K562 (cell line): ENCODE data around the gene RPS8. TPM values are rescaled to one million over a fixed set of nuclear protein-coding genes. Genes with fewer than 3 reads are reported as not detected.

Source experiments
- ETV1 ChIP-seq: fragments of 450-650 bp; conservative IDR thresholded peaks from 2 replicates; pipeline ENCODE4 v1.6.1; 2016; ENCODE audit warnings: missing genetic modification characterization, control low read depth, low read depth, missing compliant biosample characterization
- HCFC1 ChIP-seq: IDR thresholded peaks from 2 replicates; pipeline ENCODE4 v1.6.1; 2012; ENCODE audit warnings: low read depth, low read length, improper control_type of control experiment
- HDAC1 ChIP-seq, 2 experiments: fragments of 450-650 bp; IDR thresholded peaks; 2 replicates each; pipeline ENCODE4 v1.6.1; 2016 to 2017; ENCODE audit warnings: inconsistent platforms in 1 of 2, mild to moderate bottlenecking in 1 of 2, moderate library complexity in 1 of 2
- HOXB6 ChIP-seq: fragments of 250-450 bp; sonication (Bioruptor Pico); IDR thresholded peaks from 2 replicates; pipeline ENCODE4 v1.5.1; 2022; ENCODE audit warnings: mild to moderate bottlenecking, borderline replicate concordance
- HSF4 ChIP-seq: fragments of 250-450 bp; sonication (Bioruptor Pico); IDR thresholded peaks from 2 replicates; pipeline ENCODE4 v2.1.2; 2022; ENCODE audit warnings: mild to moderate bottlenecking, moderate library complexity, borderline replicate concordance
- L3MBTL2 ChIP-seq: fragments of 450-650 bp; IDR thresholded peaks from 2 replicates; pipeline ENCODE4 v1.6.1; 2016; ENCODE audit warnings: mild to moderate bottlenecking, moderate library complexity
- NFRKB ChIP-seq: fragments of 450-650 bp; IDR thresholded peaks from 2 replicates; pipeline ENCODE4 v1.6.1; 2016; ENCODE audit warnings: low read depth
- PCBP1 ChIP-seq: fragments of 200-400 bp; formaldehyde crosslinking; IDR thresholded peaks from 2 replicates; pipeline ENCODE4 v1.6.1; 2018; ENCODE audit warnings: mild to moderate bottlenecking, low read depth, low read length; ENCODE audit not compliant: poor library complexity, severe bottlenecking
- POLR3G ChIP-seq: IDR thresholded peaks from 2 replicates; pipeline ENCODE4 v1.6.1; 2011; ENCODE audit not compliant: insufficient read length, insufficient replicate concordance; ENCODE audit errors: extremely low read depth
- RBM39 ChIP-seq: fragments of 200-400 bp; formaldehyde crosslinking; optimal IDR thresholded peaks from 2 replicates; pipeline ENCODE3; 2018; ENCODE audit warnings: low read depth, low read length
- RCOR1 ChIP-seq, 2 experiments: IDR thresholded peaks; 2 replicates each; pipeline ENCODE4 v1.6.1; 2012; ENCODE audit warnings: low read depth in 2 of 2, low read length in 2 of 2, borderline replicate concordance in 1 of 2, improper control_type of control experiment in 1 of 2
- RHOXF2B ChIP-seq: fragments of 250-450 bp; sonication (Bioruptor Pico); conservative IDR thresholded peaks from 2 replicates; pipeline ENCODE4 v1.5.1; 2021
- SRSF1 ChIP-seq: fragments of 200-400 bp; formaldehyde crosslinking; IDR thresholded peaks from 2 replicates; pipeline ENCODE4 v1.6.1; 2017; ENCODE audit warnings: mild to moderate bottlenecking, low read depth, low read length, moderate library complexity
- XRCC3 ChIP-seq: fragments of 450-650 bp; IDR thresholded peaks from 2 replicates; pipeline ENCODE4 v1.6.1; 2017; ENCODE audit warnings: mild to moderate bottlenecking, moderate library complexity
- ZNF830 ChIP-seq: fragments of 250-450 bp; sonication (Bioruptor Pico); IDR thresholded peaks from 2 replicates; pipeline ENCODE4 v1.5.0; 2021; ENCODE audit warnings: mild to moderate bottlenecking
- polyA plus RNA-seq, 8 experiments: library from polyadenylated mRNA; depleted of rRNA in 4 of 8; stranded (reverse) in 5 of 8; unstranded in 3 of 8; fragments of >200 nt; fragmentation: Nextera tagmentation in 2 of 8; fragmentation: Illumina TruSeq in 1 of 8; extraction: Ambion mirVana in 2 of 8; extraction: Trizol in 1 of 8; gene quantifications; 2 replicates each; pipeline versions ENCODE4 v1.2.1 to v1.2.3, GENCODE V29; 2011 to 2014; ENCODE audit warnings: inconsistent platforms in 1 of 8, missing spikeins in 1 of 8
- total RNA-seq, 7 experiments: library from RNA; depleted of rRNA in 6 of 7; stranded (reverse); fragments of >200 nt in 6 of 7; fragmentation: Illumina TruSeq in 2 of 7; extraction: Trizol in 2 of 7; gene quantifications; 2 replicates each; pipeline versions ENCODE4 v1.2.1 to v1.2.3, GENCODE V29; 2011 to 2021; ENCODE audit warnings: low replicate concordance in 1 of 7
- TF ChIP-seq, protein P1 (sequence below): sonication (generic); formaldehyde crosslinking; IDR thresholded peaks from 2 replicates; pipeline ENCODE4 v1.8.0; 2023; ENCODE audit warnings: mild to moderate bottlenecking, missing genetic modification reagents
- TF ChIP-seq, protein P2 (sequence below), 2 experiments: fragments of 450-650 bp in 1 of 2; sonication (generic) in 1 of 2; formaldehyde crosslinking; conservative IDR thresholded peaks; 2 replicates each; pipeline versions ENCODE4 v1.4.0 to v1.8.1; 2020 to 2022; ENCODE audit warnings: mild to moderate bottlenecking in 1 of 2, missing genetic modification reagents in 1 of 2
- TF ChIP-seq, protein P3 (sequence below), 2 experiments: fragments of 450-650 bp; IDR thresholded peaks; 2 replicates each; pipeline ENCODE4 v1.6.1; 2018; ENCODE audit warnings: mild to moderate bottlenecking in 2 of 2, low read depth in 1 of 2; ENCODE audit not compliant: partially characterized antibody in 2 of 2

RPS8 gene
- total and polyA plus RNA-seq, 9 of the 15 experiments (the other 6 are each of a cell fraction or from before 2014, with no cell fraction given) = 2,431 to 4,168 (median 3,109) TPM

DNA sequence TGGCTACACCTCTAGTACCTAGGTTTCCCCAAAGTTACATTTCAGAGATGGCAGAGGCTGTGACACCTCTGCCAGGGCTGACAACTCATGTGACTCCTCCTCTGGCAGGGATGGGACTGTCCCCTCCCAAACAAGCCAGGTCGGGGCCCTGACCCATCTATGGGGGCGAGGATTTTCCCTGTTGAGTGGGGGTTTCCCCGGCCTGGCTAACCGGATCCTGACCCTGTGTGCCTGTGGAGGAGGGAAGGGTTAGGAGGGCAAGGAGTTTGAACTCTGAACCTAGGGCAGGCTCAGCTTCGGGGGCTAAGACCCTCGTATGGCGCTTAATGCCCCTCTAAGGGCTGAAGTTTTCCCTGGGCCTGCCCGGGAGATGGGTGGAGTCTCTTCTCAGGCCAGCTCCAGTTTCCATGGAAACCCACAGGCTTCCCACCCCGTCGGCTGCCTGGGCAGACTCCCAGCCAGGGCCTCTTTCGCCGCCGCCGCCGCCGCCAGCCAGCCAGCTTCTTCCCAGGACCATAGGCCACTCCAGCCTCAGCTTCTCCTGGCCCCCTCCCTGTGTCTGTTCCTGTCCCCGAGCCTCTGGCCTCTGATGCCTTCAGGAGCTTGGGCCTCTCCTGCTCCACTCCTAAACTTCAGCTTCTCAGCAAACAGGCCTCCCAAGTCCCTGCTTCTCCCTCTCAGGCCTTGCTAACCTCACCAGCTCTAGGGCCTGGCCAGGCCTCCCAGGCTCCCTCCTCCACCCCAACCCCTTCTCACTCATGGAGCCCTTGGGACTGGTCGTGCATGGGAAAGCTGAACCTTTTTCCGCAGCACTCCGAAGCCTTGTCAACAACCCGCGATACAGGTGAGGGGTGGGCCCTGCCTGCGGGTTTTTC lies 33.0 kb downstream of the RPS8 start, which contains the start of gene BTBD19 (continued):
- TF ChIP-seq SRSF1 (no peak), NFRKB (peak; percentile 95), HCFC1 (no peak; the same call in 1 of the 2 replicates), HSF4 (CRISPR knock-in tag) (0 out of 2 replicates have a peak, but pooled peaks have one; percentile 34), XRCC3 (no peak), HOXB6 (no peak), RCOR1 (IDR thresholded peaks at IDR 0.05; ENCODE audit: borderline replicate concordance in 1 of 2, low read depth in 2 of 2, low read length in 2 of 2) (0 out of 4 replicates have a peak, but pooled peaks of 1 of the 2 experiments have one; percentile 1), ETV1 (0 out of 2 replicates have a peak, but pooled peaks have one; percentile 33), POLR3G (no peak), RHOXF2B (CRISPR knock-in tag) (no peak), ZNF830 (CRISPR knock-in tag) (peak; percentile 57; the same call in 1 of the 2 replicates), HDAC1 (IDR thresholded peaks at IDR 0.05) (peak in 1 of 2 experiments; percentile 26; a peak in 1 of 4 replicates), PCBP1 (no peak), L3MBTL2 (no peak), RBM39 (no peak)
- TF ChIP-seq, protein P1, sequence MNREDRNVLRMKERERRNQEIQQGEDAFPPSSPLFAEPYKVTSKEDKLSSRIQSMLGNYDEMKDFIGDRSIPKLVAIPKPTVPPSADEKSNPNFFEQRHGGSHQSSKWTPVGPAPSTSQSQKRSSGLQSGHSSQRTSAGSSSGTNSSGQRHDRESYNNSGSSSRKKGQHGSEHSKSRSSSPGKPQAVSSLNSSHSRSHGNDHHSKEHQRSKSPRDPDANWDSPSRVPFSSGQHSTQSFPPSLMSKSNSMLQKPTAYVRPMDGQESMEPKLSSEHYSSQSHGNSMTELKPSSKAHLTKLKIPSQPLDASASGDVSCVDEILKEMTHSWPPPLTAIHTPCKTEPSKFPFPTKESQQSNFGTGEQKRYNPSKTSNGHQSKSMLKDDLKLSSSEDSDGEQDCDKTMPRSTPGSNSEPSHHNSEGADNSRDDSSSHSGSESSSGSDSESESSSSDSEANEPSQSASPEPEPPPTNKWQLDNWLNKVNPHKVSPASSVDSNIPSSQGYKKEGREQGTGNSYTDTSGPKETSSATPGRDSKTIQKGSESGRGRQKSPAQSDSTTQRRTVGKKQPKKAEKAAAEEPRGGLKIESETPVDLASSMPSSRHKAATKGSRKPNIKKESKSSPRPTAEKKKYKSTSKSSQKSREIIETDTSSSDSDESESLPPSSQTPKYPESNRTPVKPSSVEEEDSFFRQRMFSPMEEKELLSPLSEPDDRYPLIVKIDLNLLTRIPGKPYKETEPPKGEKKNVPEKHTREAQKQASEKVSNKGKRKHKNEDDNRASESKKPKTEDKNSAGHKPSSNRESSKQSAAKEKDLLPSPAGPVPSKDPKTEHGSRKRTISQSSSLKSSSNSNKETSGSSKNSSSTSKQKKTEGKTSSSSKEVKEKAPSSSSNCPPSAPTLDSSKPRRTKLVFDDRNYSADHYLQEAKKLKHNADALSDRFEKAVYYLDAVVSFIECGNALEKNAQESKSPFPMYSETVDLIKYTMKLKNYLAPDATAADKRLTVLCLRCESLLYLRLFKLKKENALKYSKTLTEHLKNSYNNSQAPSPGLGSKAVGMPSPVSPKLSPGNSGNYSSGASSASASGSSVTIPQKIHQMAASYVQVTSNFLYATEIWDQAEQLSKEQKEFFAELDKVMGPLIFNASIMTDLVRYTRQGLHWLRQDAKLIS (CRISPR knock-in tag) = 0 out of 2 replicates have a peak, but pooled peaks have one; percentile 21
- TF ChIP-seq, protein P2, sequence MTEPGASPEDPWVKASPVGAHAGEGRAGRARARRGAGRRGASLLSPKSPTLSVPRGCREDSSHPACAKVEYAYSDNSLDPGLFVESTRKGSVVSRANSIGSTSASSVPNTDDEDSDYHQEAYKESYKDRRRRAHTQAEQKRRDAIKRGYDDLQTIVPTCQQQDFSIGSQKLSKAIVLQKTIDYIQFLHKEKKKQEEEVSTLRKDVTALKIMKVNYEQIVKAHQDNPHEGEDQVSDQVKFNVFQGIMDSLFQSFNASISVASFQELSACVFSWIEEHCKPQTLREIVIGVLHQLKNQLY (CRISPR knock-in tag; conservative IDR thresholded peaks at IDR 0.05) = no peak
- TF ChIP-seq, protein P3, sequence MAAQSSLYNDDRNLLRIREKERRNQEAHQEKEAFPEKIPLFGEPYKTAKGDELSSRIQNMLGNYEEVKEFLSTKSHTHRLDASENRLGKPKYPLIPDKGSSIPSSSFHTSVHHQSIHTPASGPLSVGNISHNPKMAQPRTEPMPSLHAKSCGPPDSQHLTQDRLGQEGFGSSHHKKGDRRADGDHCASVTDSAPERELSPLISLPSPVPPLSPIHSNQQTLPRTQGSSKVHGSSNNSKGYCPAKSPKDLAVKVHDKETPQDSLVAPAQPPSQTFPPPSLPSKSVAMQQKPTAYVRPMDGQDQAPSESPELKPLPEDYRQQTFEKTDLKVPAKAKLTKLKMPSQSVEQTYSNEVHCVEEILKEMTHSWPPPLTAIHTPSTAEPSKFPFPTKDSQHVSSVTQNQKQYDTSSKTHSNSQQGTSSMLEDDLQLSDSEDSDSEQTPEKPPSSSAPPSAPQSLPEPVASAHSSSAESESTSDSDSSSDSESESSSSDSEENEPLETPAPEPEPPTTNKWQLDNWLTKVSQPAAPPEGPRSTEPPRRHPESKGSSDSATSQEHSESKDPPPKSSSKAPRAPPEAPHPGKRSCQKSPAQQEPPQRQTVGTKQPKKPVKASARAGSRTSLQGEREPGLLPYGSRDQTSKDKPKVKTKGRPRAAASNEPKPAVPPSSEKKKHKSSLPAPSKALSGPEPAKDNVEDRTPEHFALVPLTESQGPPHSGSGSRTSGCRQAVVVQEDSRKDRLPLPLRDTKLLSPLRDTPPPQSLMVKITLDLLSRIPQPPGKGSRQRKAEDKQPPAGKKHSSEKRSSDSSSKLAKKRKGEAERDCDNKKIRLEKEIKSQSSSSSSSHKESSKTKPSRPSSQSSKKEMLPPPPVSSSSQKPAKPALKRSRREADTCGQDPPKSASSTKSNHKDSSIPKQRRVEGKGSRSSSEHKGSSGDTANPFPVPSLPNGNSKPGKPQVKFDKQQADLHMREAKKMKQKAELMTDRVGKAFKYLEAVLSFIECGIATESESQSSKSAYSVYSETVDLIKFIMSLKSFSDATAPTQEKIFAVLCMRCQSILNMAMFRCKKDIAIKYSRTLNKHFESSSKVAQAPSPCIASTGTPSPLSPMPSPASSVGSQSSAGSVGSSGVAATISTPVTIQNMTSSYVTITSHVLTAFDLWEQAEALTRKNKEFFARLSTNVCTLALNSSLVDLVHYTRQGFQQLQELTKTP (IDR thresholded peaks at IDR 0.05; ENCODE audit: low read depth in 1 of 2, partially characterized antibody in 2 of 2) = no peak
